ENCODE measurements around the gene RALGPS1. TPM values are rescaled to one million over a fixed set of nuclear protein-coding genes. Genes with fewer than 3 reads are reported as not detected.

Gene RALGPS1
- total and polyA plus RNA-seq, 2 of the 8 experiments (the other 6 are each of a cell fraction or from before 2014, with no cell fraction given): 20.0 to 23.5 TPM

GRCh38 chr9:127232833-127233549, 318.4 kb downstream of the RALGPS1 start:
- Histone ChIP-seq H3K36me3 (ENCODE audit: control insufficient read depth in 2 of 4, insufficient read depth in 4 of 4, low read length in 3 of 4) (peaks cover 0 to 6% (median 0%) of the 10 kb centered on the region in 4 experiments; a peak in 3 of 8 replicates), H3K9me3 (ENCODE audit: insufficient read depth in 2 of 2, low read depth in 1 of 2, low read length in 1 of 2) (no peaks in the 10 kb centered on the region), H2BK12ac (ENCODE audit: low read depth, low read length) (no peak overlapping the region), H2BK120ac (replicated peaks; ENCODE audit: low read depth, low read length) (no peak overlapping the region), H4K91ac (replicated peaks; ENCODE audit: insufficient read length, low read length) (no peak overlapping the region), H3K4ac (replicated peaks; ENCODE audit: insufficient read length, low read depth, low read length) (no peak overlapping the region), H2AK5ac (ENCODE audit: low read depth, low read length) (no peak overlapping the region), H4K5ac (ENCODE audit: insufficient read length, low read depth, low read length) (no peak overlapping the region), H3K23ac (ENCODE audit: insufficient read length) (no peak overlapping the region), H3K4me1 (replicated peaks in 1 of 4; ENCODE audit: control insufficient read depth in 3 of 4, insufficient read depth in 4 of 4, low read length in 3 of 4) (no peaks in the 10 kb centered on the region), H2BK5ac (ENCODE audit: low read depth, low read length) (no peak overlapping the region), H3K4me3 (ENCODE audit: extremely low read depth in 1 of 4, insufficient read depth in 2 of 4, low read depth in 3 of 4, low read length in 4 of 4) (no peak overlapping the region), H3K23me2 (ENCODE audit: low read depth, low read length) (no peaks in the 10 kb centered on the region), H3K27me3 (replicated peaks in 1 of 4; ENCODE audit: control insufficient read depth in 3 of 4, extremely low read depth in 1 of 4, insufficient read depth in 3 of 4, low read length in 3 of 4) (no peaks in the 10 kb centered on the region), H2BK15ac (ENCODE audit: low read length) (no peak overlapping the region), H3K14ac (ENCODE audit: insufficient read length) (no peak overlapping the region), H2BK20ac (ENCODE audit: low read length) (no peak overlapping the region), H3K79me1 (ENCODE audit: low read depth, low read length) (no peaks in the 10 kb centered on the region), H3K9ac (replicated peaks in 1 of 4; ENCODE audit: extremely low read depth in 1 of 4, low read depth in 3 of 4, low read length in 3 of 4) (no peak overlapping the region), H3K4me2 (ENCODE audit: insufficient read depth in 1 of 2, low read depth in 2 of 2, low read length in 2 of 2) (no peak overlapping the region), H4K8ac (ENCODE audit: extremely low read depth, insufficient read depth, low read length) (no peak overlapping the region), H2AFZ (ENCODE audit: low read length) (no peak overlapping the region), H3K79me2 (ENCODE audit: control insufficient read depth in 1 of 2, insufficient read depth in 2 of 2, low read length in 2 of 2) (no peaks in the 10 kb centered on the region), H3K18ac (ENCODE audit: extremely low read depth, low read length) (no peak overlapping the region), H3K27ac (ENCODE audit: low read depth, low read length) (no peak overlapping the region), H4K20me1 (replicated peaks in 1 of 2; ENCODE audit: control insufficient read depth in 1 of 2, insufficient read depth in 2 of 2, low read length in 2 of 2) (no peaks in the 10 kb centered on the region), H3K56ac (replicated peaks; ENCODE audit: insufficient read length, low read depth, low read length) (no peak overlapping the region)
- FAIRE-seq (no peak), DNase-seq (ENCODE audit: low read depth in 1 of 2, low spot score in 2 of 2) (no peak)
- ChIA-PET CTCF (ENCODE audit: partially characterized antibody) (interaction anchor here (1.6 to 1.7 kb wide), 2 partner anchors 18 kb away, joined by 3 to 4 read pairs; no protein-coding TSS in a partner anchor), POLR2A (ENCODE audit: partially characterized antibody) (interaction anchor here (1.8 kb wide), 1 partner anchor 11 kb away, joined by 7 read pairs; no protein-coding TSS in a partner anchor)
- WGBS, 2 experiments (ENCODE audit: extremely low coverage in 1 of 2, insufficient coverage in 1 of 2, insufficient read length in 1 of 2, insufficient replicate concordance in 2 of 2, low coverage in 1 of 2, low lambda C conversion rate in 2 of 2, missing lambda C conversion rate in 1 of 2): 91% methylated on average over 4 of the region's 4 CpGs; no CpG with 5 or more reads in 1 of the 2 experiments
- TF ChIP-seq USF2 (IDR thresholded peaks at IDR 0.05; ENCODE audit: low read length): peak; percentile 60
- TF ChIP-seq NRF1 (IDR thresholded peaks at IDR 0.05; ENCODE audit: low read depth, low read length): no peak

Data from H1 (cell line).